PC-9 (cell line): ENCODE data around the gene TBC1D22B. TPM values are rescaled to one million over a fixed set of nuclear protein-coding genes. Genes with fewer than 3 reads are reported as not detected.

Experiments used
- BruUV-seq: library from RNA; stranded (reverse); fragments of 400-500 nt; replicated peaks from 2 replicates; lab custom pipeline; 2021; lab: Mats Ljungman, UMichigan
- CTCF ChIA-PET: fragments of 300-600 bp; sonication (Branson Sonifier 250); formaldehyde crosslinking; loops from one replicate; lab custom pipeline; 2022; ENCODE audit warnings: antibody characterized with exemption; lab: Charles Lee
- POLR2A ChIA-PET: fragments of 300-600 bp; sonication (Branson Sonifier 250); formaldehyde crosslinking; loops from one replicate; lab custom pipeline; 2022; ENCODE audit warnings: antibody characterized with exemption; ENCODE audit not compliant: unreplicated experiment; lab: Charles Lee
- DNase-seq, 2 experiments: peaks; one replicate each; pipeline versions ENCODE4 v3.0.0 to v3.0.0-alpha.2; 2015 to 2022; ENCODE audit warnings: mixed read lengths in 1 of 2
- H2AFZ ChIP-seq: fragments of 200-600 bp; sonication (generic); 2 replicates; pipeline ENCODE4 v1.8.1; 2017; ENCODE audit warnings: antibody characterized with exemption
- H3F3A ChIP-seq: fragments of 200-600 bp; sonication (generic); 2 replicates; pipeline ENCODE4 v1.8.1; 2017; ENCODE audit warnings: antibody characterized with exemption, mild to moderate bottlenecking, low read depth; ENCODE audit not compliant: insufficient read depth
- H3K27ac ChIP-seq: fragments of 200-600 bp; sonication (generic); 2 replicates; pipeline ENCODE4 v1.6.1; 2016; ENCODE audit warnings: mixed run types
- H3K27me3 ChIP-seq: fragments of 200-600 bp; sonication (generic); 2 replicates; pipeline ENCODE4 v1.6.1; 2016; ENCODE audit warnings: low read depth, mixed run types; ENCODE audit not compliant: insufficient read depth
- H3K36me3 ChIP-seq: fragments of 200-600 bp; sonication (generic); 2 replicates; pipeline ENCODE4 v1.6.1; 2016; ENCODE audit warnings: low read depth, mixed run types
- H3K4me1 ChIP-seq: fragments of 200-600 bp; sonication (generic); replicated peaks from 2 replicates; pipeline ENCODE4 v1.6.1; 2016; ENCODE audit warnings: mixed run types; ENCODE audit not compliant: insufficient read depth
- H3K4me2 ChIP-seq: fragments of 200-600 bp; sonication (generic); 2 replicates; pipeline ENCODE4 v1.6.1; 2017; ENCODE audit warnings: mixed run types
- H3K4me3 ChIP-seq: fragments of 200-600 bp; sonication (generic); 2 replicates; pipeline ENCODE4 v1.6.1; 2016; ENCODE audit warnings: mixed run types
- H3K79me2 ChIP-seq: fragments of 200-600 bp; sonication (generic); 2 replicates; pipeline ENCODE4 v1.6.1; 2017; ENCODE audit warnings: low read depth, mixed run types
- H3K9me2 ChIP-seq: fragments of 200-600 bp; sonication (generic); 2 replicates; pipeline ENCODE4 v1.8.1; 2017; ENCODE audit warnings: mild to moderate bottlenecking; ENCODE audit not compliant: insufficient read depth
- H3K9me3 ChIP-seq: fragments of 200-600 bp; sonication (generic); 2 replicates; pipeline ENCODE4 v1.8.1; 2016; ENCODE audit warnings: low read depth; ENCODE audit not compliant: insufficient read depth
- H4K20me1 ChIP-seq: fragments of 200-600 bp; sonication (generic); 2 replicates; pipeline ENCODE4 v1.8.1; 2017; ENCODE audit not compliant: insufficient read depth
- CTCF ChIP-seq: fragments of 200-600 bp; sonication (generic); conservative IDR thresholded peaks from 2 replicates; pipeline ENCODE4 v1.6.1; 2017; ENCODE audit warnings: mixed run types, antibody characterized with exemption, mild to moderate bottlenecking, moderate library complexity
- EZH2 ChIP-seq: fragments of 200-600 bp; sonication (generic); IDR thresholded peaks from 2 replicates; pipeline ENCODE4 v1.8.0; 2017; ENCODE audit warnings: antibody characterized with exemption, low read depth
- intact Hi-C: fragments of 100-400 bp; cut with micrococcal nuclease; formaldehyde crosslinking; loops from one replicate; pipeline ENCODE4 v1.10.0; 2022; ENCODE audit not compliant: unreplicated experiment
- total RNA-seq: library from RNA; stranded (reverse); gene quantifications from 2 replicates; pipeline ENCODE4 v1.2.3, GENCODE V29; 2021

TBC1D22B gene
- total RNA-seq, 1 experiment from 2014 or later = 14.6 TPM

- POLR2A ChIA-PET = no interaction called here
- TF ChIP-seq CTCF (no peak), EZH2 (no peak)
- CTCF ChIA-PET = interaction anchor here (0.6 kb wide), 1 partner anchor 262 kb away, joined by 4 read pairs; no protein-coding TSS in a partner anchor
- no peaks in the 10 kb centered on the region for H3K9me2 ChIP-seq
- intact Hi-C loops = no loop called here
- H4K20me1 ChIP-seq = no peaks in the 10 kb centered on the region
- peaks cover 4% of the 10 kb centered on the region; the same call in 1 of the 2 replicates for H3K79me2 ChIP-seq
- no peaks in the 10 kb centered on the region for H3K27me3 ChIP-seq
- peaks cover 10% of the 10 kb centered on the region; the same call in 1 of the 2 replicates for H3K36me3 ChIP-seq
- H3K9me3 ChIP-seq = no peaks in the 10 kb centered on the region
- no peak for DNase-seq
- no peak overlapping the region for H3K27ac ChIP-seq
- no peaks in the 10 kb centered on the region for H3F3A ChIP-seq
- H3K4me3 ChIP-seq = no peak overlapping the region
- no TSS peak for BruUV-seq
- H3K4me1 ChIP-seq = no peaks in the 10 kb centered on the region
- no peak overlapping the region for H2AFZ ChIP-seq
- H3K4me2 ChIP-seq = no peak overlapping the region
Observed at GRCh38 chr6:37283268-37283667, 25.7 kb downstream of the TBC1D22B start.

- intact Hi-C loops = no loop called here
- no peak overlapping the region for H2AFZ ChIP-seq
- H3K9me2 ChIP-seq = no peaks in the 10 kb centered on the region
- TF ChIP-seq EZH2 (no peak), CTCF (no peak)
- H3K4me3 ChIP-seq = no peak overlapping the region
- H3F3A ChIP-seq = no peaks in the 10 kb centered on the region
- H3K36me3 ChIP-seq = peaks cover 10% of the 10 kb centered on the region; the same call in 1 of the 2 replicates
- H3K4me1 ChIP-seq = no peaks in the 10 kb centered on the region
- H3K79me2 ChIP-seq = peaks cover 2% of the 10 kb centered on the region; the same call in 1 of the 2 replicates
- no peaks in the 10 kb centered on the region for H3K27me3 ChIP-seq
- no TSS peak for BruUV-seq
- H3K4me2 ChIP-seq = no peak overlapping the region
- H3K27ac ChIP-seq = no peak overlapping the region
- no peaks in the 10 kb centered on the region for H4K20me1 ChIP-seq
- no peaks in the 10 kb centered on the region for H3K9me3 ChIP-seq
- ChIA-PET POLR2A (no interaction called here), CTCF (interaction anchor here (0.6 kb wide), 1 partner anchor 262 kb away, joined by 4 read pairs; no protein-coding TSS in a partner anchor)
- no peak for DNase-seq
Observed at GRCh38 chr6:37283671-37284151, 26.1 kb downstream of the TBC1D22B start.

- Histone ChIP-seq H3F3A (no peaks in the 10 kb centered on the region), H3K79me2 (no peaks in the 10 kb centered on the region), H2AFZ (no peak overlapping the region), H3K27ac (no peak overlapping the region), H4K20me1 (no peaks in the 10 kb centered on the region), H3K9me3 (no peaks in the 10 kb centered on the region), H3K36me3 (peaks cover 10% of the 10 kb centered on the region; the same call in 1 of the 2 replicates), H3K4me2 (no peak overlapping the region), H3K27me3 (no peaks in the 10 kb centered on the region), H3K9me2 (no peaks in the 10 kb centered on the region), H3K4me1 (no peaks in the 10 kb centered on the region), H3K4me3 (no peak overlapping the region)
- ChIA-PET POLR2A (no interaction called here), CTCF (no interaction called here)
- intact Hi-C loops = no loop called here
- TF ChIP-seq CTCF (no peak), EZH2 (no peak)
- BruUV-seq = no TSS peak
- no peak for DNase-seq
Observed at GRCh38 chr6:37284781-37285180, 27.2 kb downstream of the TBC1D22B start.
